SK-N-SH (cell line): ENCODE measurements around the gene SLC25A21.

Source experiments
- CHD2 ChIP-seq: fragments of 150-350 bp; IDR thresholded peaks from 2 replicates; pipeline ENCODE4 v1.6.1; 2018; ENCODE audit warnings: low read length; ENCODE audit not compliant: partially characterized antibody
- CTCF ChIP-seq: fragments of 200-600 bp; sonication (generic); IDR thresholded peaks from 2 replicates; pipeline ENCODE4 v1.6.1; 2017; ENCODE audit warnings: antibody characterized with exemption, mild to moderate bottlenecking, moderate library complexity
- EZH2phosphoT487 ChIP-seq: fragments of 200-600 bp; sonication (generic); IDR thresholded peaks from 2 replicates; pipeline ENCODE4 v1.6.1; 2017; ENCODE audit warnings: low read depth, mixed run types, mild to moderate bottlenecking, antibody characterized with exemption, moderate library complexity, borderline replicate concordance
- MEF2A ChIP-seq: IDR thresholded peaks from 2 replicates; pipeline ENCODE4 v1.4.0; 2012; ENCODE audit warnings: low read depth, borderline replicate concordance
- MXI1 ChIP-seq: IDR thresholded peaks from 2 replicates; pipeline ENCODE4 v1.6.1; 2012; ENCODE audit warnings: mild to moderate bottlenecking, low read depth, low read length, improper control_type of control experiment
- NRF1 ChIP-seq: IDR thresholded peaks from 2 replicates; pipeline ENCODE4 v1.6.1; 2012; ENCODE audit warnings: low read depth, mild to moderate bottlenecking, low read length
- PBX3 ChIP-seq: IDR thresholded peaks from 2 replicates; pipeline ENCODE4; 2012
- POLR2AphosphoS5 ChIP-seq: IDR thresholded peaks from 2 replicates; pipeline ENCODE4 v1.6.1; 2012; ENCODE audit warnings: low read depth, low read length
- RAD21 ChIP-seq: IDR thresholded peaks from 2 replicates; pipeline ENCODE4 v1.6.1; 2012; ENCODE audit warnings: mild to moderate bottlenecking, low read length
- TCF12 ChIP-seq: IDR thresholded peaks from 2 replicates; pipeline ENCODE4 v1.4.0; 2012
- USF2 ChIP-seq: fragments of 150-350 bp; IDR thresholded peaks from 2 replicates; pipeline ENCODE4 v1.6.1; 2017; ENCODE audit warnings: antibody characterized with exemption, low read length, low read depth, borderline replicate concordance
- YY1 ChIP-seq: IDR thresholded peaks from 2 replicates; pipeline ENCODE4 v1.4.0; 2012; ENCODE audit warnings: low read depth, mild to moderate bottlenecking
- ZBTB33 ChIP-seq: IDR thresholded peaks from 2 replicates; pipeline ENCODE4 v1.4.0; 2012; ENCODE audit warnings: low read depth, borderline replicate concordance
- TF ChIP-seq, protein P1 (sequence below): IDR thresholded peaks from 2 replicates; pipeline ENCODE4 v1.4.0; 2012; ENCODE audit warnings: low read depth

DNA sequence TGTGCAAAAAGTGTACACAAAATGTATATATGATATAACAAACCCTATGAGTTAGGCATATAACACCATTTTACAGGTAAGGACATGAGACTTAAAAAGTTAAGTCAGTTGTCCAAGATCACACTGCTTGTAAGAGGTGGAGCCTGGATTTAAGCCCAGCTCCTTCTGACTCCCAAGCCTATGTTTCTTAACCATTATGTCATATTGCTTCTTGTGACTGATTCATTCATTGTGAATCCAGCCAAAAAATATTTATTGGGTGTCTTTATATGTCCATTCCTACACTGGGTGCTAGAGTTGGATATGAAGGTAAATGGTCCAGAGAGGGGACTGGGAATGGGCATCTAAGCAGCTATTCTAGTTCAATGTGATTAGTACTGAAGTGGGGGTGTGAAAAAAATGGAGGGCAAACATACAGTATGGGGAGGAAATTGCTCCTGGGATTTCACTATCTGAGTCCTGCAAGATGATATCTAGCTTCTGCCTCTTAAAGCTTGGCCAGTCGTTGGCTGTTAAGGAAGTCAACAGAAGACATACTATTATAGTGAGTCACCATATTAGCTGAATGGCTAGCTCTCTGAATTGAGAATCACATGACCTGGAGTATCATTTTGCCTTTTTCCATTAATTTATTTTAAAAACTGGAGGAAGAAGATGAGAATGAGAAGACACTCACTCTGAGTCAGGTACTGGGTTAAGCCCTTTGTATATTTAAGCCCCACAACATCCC lies 481.9 kb downstream of the SLC25A21 start:
- TF ChIP-seq CTCF, result no peak
- no peak for TF ChIP-seq RAD21
- TF ChIP-seq POLR2AphosphoS5, result no peak
- no peak for TF ChIP-seq PBX3
- TF ChIP-seq, protein P1, sequence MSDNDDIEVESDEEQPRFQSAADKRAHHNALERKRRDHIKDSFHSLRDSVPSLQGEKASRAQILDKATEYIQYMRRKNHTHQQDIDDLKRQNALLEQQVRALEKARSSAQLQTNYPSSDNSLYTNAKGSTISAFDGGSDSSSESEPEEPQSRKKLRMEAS, result no peak
- no peak for TF ChIP-seq TCF12
- no peak for TF ChIP-seq EZH2phosphoT487
- TF ChIP-seq MEF2A, result no peak
- no peak for TF ChIP-seq USF2
- no peak for TF ChIP-seq ZBTB33
- TF ChIP-seq CHD2, result no peak
- no peak for TF ChIP-seq YY1
- no peak for TF ChIP-seq MXI1
- TF ChIP-seq NRF1, result no peak
